NCI-H748 treated with DMSO at 0.1 percent for 48 hours (cell line): Measurements from ENCODE around the gene DAB2IP.

Experiments
- DNase-seq: peaks from one replicate; lab custom pipeline; 2025; lab: John Stamatoyannopoulos, UW

The DAB2IP gene

DNA sequence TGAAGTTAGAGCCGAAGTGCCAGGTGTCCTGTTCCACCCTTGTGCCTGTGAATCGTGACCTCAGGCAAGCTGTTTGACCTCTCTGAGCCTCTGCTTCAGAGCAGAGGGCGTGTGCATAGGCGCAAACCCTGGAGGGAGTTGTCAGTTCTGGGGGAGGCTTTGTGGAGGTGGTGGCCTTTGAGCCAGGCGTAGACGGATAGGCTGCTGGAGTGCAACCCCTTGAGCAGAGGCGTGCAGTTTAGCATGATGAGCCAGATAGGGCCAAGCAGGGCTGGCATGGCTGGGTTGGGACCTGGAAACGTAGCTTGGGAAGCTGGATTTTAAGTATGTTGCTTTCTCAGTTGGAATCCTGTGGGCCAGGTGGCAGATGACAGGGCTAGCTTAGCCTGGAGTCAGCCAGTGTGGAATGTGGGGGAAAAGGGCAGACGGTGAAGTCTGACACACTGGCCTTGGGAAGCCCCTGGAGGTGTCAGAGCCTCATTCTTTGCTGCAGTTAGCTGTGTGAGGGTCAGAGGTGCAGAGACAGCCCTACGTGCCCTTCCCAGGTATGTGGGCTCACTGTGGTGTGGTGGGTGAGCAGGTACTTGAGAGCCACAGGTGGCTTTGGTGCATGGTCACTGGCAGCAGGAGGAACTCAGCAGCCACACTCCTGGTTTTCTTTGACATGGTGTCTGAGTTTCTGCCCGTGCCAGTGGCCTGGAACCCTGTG lies 93.4 kb downstream of the DAB2IP start:
- no peak for DNase-seq

DNA sequence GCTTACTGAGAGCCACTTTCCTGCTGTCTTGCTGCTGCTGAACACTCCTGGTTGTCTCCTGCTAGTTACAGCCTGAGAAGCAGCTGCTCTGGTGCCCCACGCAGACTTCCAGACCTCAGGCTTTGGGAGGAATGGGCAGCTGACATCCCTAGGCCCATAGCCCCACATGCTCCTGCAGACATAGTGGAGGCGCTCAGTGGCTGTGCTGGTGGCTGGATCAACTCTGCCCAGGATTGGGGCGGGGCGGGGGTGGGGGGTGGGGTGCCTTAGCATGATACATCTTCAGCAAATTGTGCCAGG lies 93.9 kb downstream of the DAB2IP start:
- DNase-seq = no peak

DNA sequence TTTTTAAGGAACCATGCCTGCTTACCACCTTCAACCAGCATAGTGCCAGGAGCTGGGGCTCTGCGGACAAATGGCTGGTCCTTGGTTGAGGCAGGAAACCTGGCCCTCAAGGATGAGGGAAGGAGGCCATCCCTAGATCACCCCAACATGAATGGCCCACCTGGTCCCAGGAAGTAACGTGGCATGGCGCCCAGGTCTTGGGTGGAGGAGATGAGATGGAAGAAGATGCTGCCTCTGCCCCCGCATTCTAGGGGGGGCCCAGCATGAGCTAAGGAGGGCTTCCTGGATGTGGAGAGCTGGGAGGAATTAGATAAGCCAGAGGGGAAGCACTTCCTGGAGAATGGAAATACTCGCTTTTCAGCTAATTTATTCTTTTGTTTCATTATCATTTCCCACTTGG lies 95.0 kb downstream of the DAB2IP start:
- no peak for DNase-seq

DNA sequence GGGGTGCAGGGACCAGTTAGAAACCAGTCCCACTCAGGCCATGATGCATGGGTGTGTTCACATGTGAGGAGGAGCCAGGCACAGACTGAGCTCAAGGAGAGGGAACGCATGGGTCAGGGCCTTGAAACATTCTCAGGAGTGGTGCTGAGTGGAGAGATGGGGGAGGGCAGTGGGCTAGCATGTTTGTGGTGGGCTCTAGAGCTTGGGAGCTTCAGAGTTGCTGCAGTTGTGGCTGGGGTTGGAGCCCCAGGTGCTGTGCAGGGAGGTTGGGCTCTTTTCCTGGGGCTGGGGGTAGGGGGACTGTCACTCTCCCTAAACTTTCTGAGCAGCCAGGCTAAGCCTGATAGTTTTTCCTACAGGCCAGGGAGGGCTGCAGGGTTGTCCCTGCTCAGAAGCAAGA lies 95.4 kb downstream of the DAB2IP start:
- no peak for DNase-seq

DNA sequence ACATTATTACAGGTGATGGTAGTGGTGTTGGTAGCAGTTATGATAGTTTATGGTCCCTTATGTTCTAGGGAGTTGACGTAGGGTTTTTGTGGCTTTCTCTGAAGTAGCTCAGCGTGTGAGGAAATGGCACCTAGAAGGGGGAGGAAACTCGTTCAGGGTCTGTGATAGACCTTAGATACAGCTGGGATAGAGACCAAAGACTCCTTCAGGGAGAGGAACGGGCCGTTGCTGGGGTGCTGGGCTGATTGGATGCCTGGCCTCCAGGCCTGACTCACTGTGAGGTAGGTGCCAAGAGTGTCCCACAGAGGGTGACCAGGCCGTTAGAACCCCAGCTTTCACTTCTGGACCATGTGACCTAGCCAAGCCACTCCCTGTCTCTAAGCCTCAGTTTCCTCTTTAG lies 96.6 kb downstream of the DAB2IP start:
- DNase-seq = no peak

DNA sequence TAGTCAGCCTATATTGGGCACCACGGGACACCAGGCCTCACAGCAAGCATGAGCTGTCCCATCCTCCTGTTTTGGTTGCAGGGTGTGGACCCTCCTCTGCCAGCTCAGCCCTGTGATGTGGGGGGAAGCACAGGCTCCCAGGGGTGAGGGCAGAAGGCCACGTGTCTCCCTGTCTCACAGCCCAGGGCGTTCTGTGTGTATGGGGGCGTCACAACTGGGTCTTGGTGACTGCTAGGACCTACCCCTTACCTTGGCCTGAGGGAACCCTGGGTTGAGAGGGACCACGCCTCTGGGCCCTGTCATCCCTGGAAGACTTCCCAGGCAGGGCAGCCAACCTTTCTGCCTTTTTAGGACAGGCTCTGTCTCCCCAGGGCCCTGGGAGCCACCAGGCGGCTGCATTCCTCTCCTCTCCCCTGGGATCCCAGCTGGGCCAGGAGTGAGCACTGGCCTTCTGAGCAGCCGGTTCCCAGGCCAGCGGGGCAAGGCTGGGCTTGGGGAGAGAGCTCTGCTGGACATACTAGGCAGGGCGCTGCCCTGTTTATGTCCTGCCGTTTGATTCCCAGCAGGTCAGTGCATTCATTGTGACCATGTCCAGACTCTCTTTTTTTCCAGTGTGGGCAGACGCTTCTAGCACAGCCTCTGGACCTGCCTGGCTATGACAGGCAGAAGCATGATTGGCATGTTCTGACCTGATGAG lies 97.4 kb downstream of the DAB2IP start:
- no peak for DNase-seq

DNA sequence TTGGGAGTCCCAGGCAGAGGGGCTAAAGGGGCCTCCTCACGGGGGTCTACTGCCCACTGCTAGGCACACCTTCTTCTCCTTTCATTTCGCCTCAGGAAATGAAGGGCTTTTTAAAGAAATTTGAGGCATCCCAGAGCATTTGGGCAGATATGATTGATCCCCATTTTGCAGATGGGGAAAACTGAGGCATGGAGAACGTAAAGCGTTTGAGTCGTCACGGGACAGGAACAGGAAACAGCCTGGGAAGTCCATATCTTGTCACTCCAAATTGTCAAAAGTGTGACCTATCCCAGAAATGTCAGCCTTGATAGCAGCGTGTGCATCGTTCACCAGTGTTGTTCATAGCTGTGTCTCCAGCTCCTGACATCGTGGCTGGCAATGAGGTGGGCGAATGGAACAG lies 98.2 kb downstream of the DAB2IP start:
- no peak for DNase-seq

DNA sequence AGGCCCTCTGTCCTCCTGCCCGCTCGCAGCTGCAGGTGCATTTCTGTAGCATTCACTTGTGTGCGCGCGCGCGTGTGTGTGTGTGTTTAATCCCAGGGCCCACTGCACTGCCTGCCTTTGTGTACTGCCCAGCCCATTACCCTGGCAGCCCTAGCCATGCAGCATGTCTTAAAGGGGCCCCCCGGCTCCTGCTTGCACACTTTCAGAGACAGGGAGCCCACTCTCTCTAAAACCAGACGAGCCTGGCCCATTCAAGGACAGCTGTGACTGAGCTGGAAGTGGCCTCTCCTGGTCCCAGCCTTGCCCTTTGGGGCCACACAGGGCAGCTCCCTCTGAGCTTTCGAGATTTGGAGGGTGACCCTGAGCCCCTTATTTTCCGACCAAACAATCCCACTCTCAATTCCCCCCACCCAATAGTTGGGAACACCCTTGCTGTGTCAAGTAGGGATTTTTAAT lies 98.9 kb downstream of the DAB2IP start:
- DNase-seq = no peak

DNA sequence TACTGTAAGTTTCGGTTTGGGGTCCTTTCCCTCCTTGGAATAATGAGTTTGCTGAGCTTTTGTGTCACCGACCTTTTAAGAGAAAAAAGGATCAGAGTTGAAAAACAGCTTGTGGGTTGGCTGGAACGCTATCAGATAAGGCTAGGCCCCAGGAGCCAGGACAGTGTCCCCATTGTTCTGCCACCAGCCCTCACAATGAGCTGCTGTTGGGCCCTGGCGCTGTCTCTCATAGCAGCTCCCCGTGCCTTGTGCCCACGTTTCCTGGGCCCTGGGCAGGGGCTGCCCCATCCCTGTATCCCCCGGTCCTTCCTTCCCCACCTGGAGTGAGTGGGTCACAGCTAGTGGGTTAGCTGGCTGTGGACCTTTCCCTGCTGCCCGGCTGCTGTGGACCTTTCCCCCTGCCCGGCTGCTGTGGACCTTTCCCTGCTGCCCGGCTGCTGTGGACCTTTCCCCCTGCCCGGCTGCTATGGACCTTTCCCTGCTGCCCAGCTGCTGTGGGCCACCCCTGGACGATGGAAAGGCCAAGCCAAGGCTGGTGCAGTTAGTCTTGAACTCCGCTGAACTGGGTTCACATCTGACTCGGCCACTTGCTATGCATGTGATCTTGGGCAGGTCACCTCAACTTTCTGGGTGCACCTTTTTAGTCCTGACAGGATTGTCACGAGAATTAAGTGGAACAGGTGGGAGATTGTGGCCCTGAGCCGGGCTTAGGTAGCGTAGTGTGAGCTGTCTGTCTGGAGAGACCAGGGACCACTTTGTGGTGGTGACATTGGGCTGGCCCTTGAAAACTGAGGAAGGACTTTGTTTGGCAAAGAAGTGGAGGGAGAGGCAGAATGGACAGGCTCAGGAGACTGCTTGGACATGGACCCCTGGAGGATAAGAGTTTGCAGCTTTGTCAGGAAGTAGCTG lies 99.5 kb downstream of the DAB2IP start:
- DNase-seq = no peak

DNA sequence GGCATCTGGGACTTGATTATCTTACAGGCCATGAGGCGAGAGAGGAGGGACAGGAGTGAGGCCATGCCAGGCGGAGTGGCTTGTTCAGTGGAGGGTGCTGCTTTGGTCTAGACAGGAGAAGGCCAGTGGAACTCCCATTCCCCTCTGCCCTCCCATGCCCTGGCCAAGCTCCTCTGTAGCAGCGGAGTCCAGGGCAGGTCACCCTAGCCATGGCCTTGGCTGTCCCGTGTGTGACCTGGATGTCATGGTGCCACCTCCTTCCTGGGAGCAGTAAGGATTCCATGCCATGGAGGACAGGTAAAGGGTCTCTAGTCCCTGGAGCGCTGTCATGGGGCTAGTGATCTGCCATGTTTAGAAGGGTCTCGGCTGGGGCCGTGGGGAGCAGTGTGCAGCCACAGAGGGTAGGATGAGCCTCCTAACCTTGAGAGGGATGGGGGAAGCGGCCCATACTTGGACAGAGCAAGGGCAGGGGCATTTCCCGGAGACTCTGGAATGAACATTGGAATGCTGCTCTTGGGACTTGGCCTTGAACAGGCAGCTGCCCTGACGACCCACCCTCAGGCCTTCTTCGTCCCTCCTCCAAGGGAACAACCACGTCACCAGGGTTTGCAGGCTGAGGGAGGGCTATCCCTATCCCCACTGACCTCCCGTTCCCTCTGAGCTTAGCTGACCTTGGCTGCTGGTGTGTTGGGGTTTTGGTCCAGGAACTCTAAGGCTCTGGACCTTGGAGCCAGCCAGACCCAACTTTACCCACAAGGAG lies 100.4 kb downstream of the DAB2IP start:
- no peak for DNase-seq

DNA sequence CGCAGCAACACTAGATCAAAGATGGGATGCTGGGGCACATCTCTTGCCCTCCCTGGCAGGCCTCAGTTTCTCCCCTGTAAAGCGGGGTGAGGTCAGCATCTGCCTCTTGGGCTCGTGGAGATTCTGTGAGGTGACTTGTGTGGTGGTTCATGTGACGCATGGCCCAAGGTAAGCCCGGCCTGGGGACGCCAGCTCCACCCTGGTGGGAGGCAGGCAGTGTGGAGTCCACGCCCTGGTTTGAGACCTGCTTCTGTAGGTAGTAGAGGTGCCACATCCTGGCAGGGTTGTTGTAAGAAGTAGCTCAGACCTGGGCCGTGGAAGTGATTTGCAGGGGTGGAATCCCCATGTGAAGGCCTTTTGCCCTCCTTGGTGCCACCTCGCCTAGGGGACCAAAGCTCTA lies 101.5 kb downstream of the DAB2IP start:
- DNase-seq = no peak

DNA sequence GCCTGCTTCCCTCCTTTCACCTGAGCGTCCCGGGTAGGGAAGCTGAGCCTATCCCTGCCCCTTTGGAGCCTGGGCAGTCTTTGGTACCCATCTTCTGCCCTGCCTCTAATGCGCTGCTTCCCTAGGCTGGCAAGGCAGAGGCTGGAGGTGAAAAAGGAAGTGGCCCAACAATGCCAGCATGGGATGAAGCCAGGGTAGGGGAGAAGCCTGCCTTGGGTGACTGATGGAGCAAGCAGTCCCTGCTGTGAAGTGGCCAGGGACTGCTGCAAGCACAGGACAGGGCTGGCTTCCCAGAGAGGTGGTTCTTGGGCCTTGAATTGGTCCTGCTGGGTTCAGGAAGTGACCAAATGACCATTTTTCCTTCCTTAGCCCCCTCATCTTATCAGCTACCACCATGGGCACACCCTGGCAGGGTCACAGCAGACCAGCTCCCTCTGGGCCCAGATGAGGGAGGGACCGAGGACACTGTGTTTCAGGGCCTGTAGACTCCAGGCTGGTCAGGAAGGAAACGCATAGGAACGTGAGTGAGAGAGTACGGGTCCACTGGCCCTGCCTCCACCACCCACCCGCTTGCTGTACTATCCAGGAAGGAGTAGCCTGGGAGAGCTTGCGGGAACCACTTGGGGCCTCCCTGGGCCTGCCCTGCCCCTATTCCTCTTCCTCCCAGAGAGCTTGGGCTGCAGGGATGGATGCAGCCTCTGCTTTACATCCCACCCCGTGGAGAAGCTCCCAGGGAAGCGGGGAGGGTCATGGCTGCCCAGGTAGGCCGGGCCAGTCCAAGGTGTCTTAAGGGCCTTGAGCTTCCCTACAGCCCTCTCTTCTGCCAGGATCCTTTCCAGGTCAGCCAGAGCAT lies 102.6 kb downstream of the DAB2IP start:
- DNase-seq = no peak

DNA sequence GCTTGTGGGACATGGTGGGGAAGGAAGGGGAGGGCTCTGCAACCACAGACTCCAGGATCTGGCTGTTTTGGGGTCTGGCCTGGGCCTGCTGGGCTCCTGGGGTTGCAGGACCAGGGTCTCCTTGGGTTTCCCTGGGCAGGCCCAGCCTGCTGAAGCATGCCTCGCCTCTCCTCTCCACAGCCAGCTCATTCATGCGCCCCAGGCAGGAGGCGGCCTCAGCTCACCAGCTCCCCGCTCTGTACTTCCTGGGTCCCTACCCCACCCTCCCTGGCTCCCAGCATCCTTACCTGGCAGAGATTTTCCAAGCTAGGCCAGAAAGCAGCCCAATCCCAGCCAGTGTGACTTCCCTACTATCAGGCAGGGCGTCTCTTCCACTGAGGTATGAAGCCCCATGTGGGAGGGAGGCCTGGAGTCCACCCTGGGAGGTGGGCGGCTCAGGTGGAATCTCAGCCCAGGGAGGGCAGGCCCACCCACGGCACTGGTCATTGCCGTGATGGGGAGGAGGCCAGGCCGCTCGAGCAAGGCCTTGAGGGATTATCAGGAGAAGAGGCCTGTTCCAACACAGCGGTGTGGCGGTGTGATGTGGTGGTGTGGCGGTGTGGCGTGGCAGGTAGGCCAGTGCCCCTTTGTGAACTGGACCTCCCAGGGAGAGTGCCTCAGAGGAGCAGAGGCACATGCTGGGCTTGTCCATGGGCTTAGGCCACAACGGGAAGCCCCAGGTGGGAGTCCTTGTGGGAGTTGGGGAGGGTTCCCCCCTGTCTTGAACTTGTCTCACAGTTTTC lies 103.4 kb downstream of the DAB2IP start:
- no peak for DNase-seq

DNA sequence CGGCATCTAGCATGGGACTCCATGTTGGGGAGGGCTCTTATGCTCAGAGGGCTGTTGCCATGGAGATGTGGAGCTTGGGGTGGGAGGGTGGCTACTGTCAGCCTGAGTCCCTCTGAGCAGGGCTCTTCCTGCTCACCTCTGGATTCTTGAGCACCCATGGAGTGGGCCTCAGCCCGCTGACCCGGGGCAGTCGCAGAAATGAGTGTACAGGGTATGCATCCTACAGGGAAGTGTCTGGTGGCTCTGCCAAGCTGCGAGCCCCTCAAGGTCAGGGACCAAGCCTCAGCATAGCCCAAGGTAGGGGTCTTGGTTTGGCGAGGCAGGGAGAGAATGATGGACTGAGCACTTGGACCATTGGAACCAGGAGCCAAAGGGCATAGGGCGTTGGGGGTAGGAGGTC lies 104.1 kb downstream of the DAB2IP start:
- DNase-seq = no peak

DNA sequence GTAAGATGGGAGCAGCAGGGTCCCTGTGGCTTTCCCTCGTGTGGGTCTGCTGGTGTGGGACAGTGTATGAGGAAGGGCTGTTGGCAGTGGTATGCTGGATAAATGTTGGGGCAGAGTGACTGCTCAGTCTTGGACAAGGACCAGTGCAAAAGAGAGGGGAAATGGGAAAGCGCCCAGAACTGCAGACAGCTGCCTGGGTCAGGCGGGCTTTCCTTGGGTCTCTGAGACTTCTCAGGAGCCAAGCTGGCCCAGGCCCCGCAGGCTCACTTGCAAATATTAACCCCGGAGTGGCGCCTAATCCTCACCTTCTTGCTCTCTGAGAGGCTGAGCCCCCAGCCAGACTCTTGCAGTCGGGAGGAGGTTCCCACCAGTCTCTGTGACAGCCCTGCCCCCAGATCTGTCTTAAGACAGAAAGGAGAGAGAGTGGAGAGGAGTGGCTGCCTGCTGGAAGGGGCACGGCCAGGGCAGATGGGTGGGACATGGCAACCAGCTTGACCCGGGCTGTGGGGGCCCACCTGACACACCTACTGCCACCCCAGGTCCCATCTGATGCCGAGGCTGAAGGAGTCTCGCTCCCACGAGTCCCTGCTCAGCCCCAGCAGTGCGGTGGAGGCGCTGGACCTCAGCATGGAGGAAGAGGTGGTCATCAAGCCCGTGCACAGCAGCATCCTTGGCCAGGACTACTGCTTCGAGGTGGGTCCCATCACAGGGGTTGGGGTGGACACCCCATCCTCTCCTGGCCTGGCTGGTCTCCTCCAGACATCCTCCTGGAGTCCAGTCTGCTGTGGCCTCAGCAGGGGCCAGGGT lies 105.2 kb downstream of the DAB2IP start:
- DNase-seq = no peak

DNA sequence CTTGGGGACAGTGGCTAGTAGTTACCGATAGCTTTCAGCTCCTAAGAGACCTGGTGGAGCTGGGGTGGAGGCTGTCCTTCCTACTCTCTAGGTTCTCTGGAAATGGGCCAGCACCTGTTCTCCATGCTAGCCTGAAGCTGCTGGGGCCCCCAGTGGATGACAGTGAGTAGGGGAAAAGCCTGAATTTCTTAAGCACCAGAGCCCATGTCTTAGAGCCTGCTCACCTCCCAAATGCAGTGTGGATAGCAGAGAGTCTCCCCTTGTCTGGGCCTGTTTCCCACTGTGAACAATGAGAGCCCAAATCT lies 105.8 kb downstream of the DAB2IP start:
- no peak for DNase-seq

DNA sequence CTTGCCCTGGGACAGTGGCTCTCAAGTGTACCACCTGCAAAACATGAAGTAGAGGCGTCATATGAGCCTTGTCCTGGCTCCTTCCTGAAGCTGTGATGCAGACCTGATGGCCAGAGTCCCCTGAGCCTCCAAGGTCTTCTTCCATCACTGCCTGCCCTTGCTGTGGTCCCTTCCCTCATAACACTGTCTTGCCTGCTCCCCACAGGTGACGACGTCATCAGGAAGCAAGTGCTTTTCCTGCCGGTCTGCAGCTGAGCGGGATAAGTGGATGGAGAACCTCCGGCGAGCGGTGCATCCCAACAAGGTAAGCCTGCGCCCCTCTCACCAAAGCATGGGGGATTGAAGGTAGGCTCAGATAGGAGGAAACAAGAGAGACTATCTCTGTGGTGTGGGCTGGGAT lies 107.3 kb downstream of the DAB2IP start:
- no peak for DNase-seq

DNA sequence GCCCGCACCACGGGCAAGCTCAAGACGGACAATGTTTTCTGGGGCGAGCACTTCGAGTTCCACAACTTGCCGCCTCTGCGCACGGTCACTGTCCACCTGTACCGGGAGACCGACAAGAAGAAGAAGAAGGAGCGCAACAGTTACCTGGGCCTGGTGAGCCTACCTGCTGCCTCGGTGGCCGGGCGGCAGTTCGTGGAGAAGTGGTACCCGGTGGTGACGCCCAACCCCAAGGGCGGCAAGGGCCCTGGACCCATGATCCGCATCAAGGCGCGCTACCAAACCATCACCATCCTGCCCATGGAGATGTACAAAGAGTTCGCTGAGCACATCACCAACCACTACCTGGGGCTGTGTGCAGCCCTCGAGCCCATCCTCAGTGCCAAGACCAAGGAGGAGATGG lies 108.6 kb downstream of the DAB2IP start:
- DNase-seq = no peak

DNA sequence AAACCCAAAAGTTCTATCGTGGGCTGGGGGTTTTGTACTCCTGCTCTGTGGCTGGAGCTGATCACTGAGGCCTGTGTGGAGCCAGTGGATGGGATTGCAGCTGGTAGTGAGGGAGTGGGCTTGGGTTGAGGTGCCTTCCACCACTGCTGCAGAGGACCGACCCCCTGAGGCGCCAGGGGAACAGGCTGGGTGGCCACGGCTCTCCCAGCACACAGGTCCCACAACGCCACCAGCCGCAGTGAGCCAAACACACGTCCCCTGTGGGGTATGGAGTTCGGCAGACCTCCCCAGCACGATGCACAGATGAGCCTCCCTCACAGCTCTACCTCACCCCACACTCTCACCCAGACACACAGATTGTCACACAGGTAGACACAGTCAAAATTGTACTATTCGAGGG lies 109.1 kb downstream of the DAB2IP start:
- no peak for DNase-seq

DNA sequence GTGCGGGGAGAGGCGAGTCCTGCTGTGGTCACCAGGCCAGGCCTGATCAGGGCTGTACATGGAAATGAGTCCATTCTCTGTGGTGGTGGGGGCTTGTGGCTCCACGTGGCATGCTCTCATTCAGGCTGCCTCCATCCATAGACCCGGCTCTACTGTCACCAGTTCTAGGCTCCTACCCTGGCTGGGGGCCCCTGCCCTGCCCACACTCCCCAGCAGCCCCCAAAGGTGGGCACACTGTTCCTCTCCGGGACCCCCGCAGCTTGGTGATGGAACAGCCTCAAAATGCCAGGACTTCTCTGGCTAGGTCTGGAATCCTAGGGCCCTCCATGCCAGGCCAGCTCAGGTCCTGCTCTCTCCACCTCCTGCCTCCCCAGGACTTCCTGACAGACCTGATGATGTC lies 111.7 kb downstream of the DAB2IP start:
- DNase-seq = no peak
